ENCODE data around the gene SUN1. TPM values are rescaled to one million over a fixed set of nuclear protein-coding genes. Genes with fewer than 3 reads are reported as not detected.
"Not testable (repeated sequence)": the region's sequence is repeated elsewhere in the genome, so short reads cannot be mapped to it uniquely, and the experiment has no call there.

SUN1 gene
- total and polyA plus RNA-seq, 9 of the 15 experiments (the other 6 are each of a cell fraction or from before 2014, with no cell fraction given) = 36.8 to 132 (median 62.3) TPM

- not testable (repeated sequence) for H3K27me3 ChIP-seq (ENCODE audit: control insufficient read depth in 2 of 2, insufficient read depth in 2 of 2, low read length in 2 of 2); ATAC-seq; H3K9ac ChIP-seq (ENCODE audit: insufficient read depth in 1 of 2, low read depth in 2 of 2, low read length in 2 of 2); H3K27ac ChIP-seq (ENCODE audit: extremely low read depth, low read depth, low read length); H2AFZ ChIP-seq (ENCODE audit: low read depth, low read length); FAIRE-seq; H3K9me3 ChIP-seq (replicated peaks; ENCODE audit: control insufficient read depth, insufficient read depth, low read depth, low read length); H3K4me3 ChIP-seq; DNase-seq (ENCODE audit: extremely low read depth in 1 of 4, low spot score in 3 of 4); H3K4me2 ChIP-seq (ENCODE audit: insufficient read depth, low read length); H3K9me1 ChIP-seq (ENCODE audit: control insufficient read depth, insufficient read depth, low read length); BruUV-seq (replicated peaks); H4K20me1 ChIP-seq (replicated peaks; ENCODE audit: control insufficient read depth, insufficient read depth, low read length)
- in situ Hi-C loops (cut with MboI) (loop anchor here (5.0 kb wide), 1 partner anchor 85 kb away; no protein-coding TSS in a partner anchor), intact Hi-C loops (cut with micrococcal nuclease) (loop anchor here (1.0 to 5.0 kb wide), 4 partner anchors 40 to 145 kb away; partner anchors contain the start of genes DNAAF5, PRKAR1B and SUN1)
- CTCF ChIA-PET (ENCODE audit: low intra/inter-chr PET ratio) = interaction anchor here (1.5 kb wide), 1 partner anchor 87 kb away, joined by 13 read pairs; no protein-coding TSS in a partner anchor
- Histone ChIP-seq H3K36me3 (ENCODE audit: control insufficient read depth, insufficient read depth, low read length) (peaks cover 59% of the 10 kb centered on the region), H3K4me1 (replicated peaks in 1 of 2; ENCODE audit: control insufficient read depth in 2 of 2, insufficient read depth in 2 of 2, low read length in 2 of 2) (peaks cover 20 to 25% of the 10 kb centered on the region in 2 experiments), H3K79me2 (ENCODE audit: control insufficient read depth, insufficient read depth, low read length) (peaks cover 17% of the 10 kb centered on the region)
- 0 out of 2 replicates have a peak, but pooled peaks have one; percentile 29 for TF ChIP-seq SMARCA5 (IDR thresholded peaks at IDR 0.05)
- 98% methylated on average over 12 of the region's 19 CpGs for WGBS (ENCODE audit: insufficient coverage, low coverage, missing lambda C conversion rate)
- POLR2A ChIA-PET = interaction anchor here (2.8 kb wide), 1 partner anchor 13 kb away, joined by 9 read pairs; no protein-coding TSS in a partner anchor
Observed at GRCh38 chr7:872685-873084, 40.4 kb downstream of the SUN1 start.

DNA sequence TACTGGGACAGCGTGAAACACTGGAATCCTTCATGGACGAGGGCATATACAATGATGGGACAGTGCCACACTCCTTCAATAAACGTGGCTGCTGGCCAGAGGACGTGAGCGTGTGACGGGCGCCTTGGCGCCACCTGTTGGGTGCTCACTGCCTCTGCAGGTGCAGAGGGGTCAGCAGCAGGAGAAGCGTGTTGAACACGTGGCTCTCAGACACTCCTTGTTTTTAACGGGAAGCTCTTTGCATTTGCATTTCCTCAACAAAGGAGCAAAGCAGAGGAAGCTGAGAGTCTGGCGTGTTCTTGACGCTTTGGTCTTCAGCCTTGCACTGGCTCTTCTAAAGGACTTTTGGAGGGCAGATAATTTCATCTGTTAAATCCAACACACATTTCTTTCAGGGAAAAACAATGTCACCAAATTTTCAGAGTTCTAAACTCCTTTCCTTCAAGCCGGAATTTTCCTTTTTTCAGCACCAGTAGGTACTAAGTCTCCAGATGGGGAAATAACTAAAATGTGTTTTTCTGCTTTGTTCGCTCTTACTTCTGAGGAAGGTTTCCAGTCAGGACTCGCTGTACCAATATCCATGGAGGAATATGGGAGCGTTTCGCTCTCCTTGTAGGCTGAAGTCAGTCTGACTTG lies 41.2 kb downstream of the SUN1 start:
- Histone ChIP-seq H3K9me1 (ENCODE audit: control insufficient read depth, insufficient read depth, low read length) (no peaks in the 10 kb centered on the region), H3K4me1 (replicated peaks in 1 of 2; ENCODE audit: control insufficient read depth in 2 of 2, insufficient read depth in 2 of 2, low read length in 2 of 2) (peaks cover 27 to 29% of the 10 kb centered on the region in 2 experiments), H3K27me3 (ENCODE audit: control insufficient read depth in 2 of 2, insufficient read depth in 2 of 2, low read length in 2 of 2) (no peaks in the 10 kb centered on the region), H3K9me3 (replicated peaks; ENCODE audit: control insufficient read depth, insufficient read depth, low read depth, low read length) (peaks cover 2% of the 10 kb centered on the region; the same call in 1 of the 2 replicates), H3K9ac (ENCODE audit: insufficient read depth in 1 of 2, low read depth in 2 of 2, low read length in 2 of 2) (peak overlapping the region; percentile 15 to 59; a peak in 3 of 4 replicates), H4K20me1 (replicated peaks; ENCODE audit: control insufficient read depth, insufficient read depth, low read length) (peaks cover 6% of the 10 kb centered on the region), H2AFZ (ENCODE audit: low read depth, low read length) (peak overlapping the region; percentile 61), H3K27ac (ENCODE audit: extremely low read depth, low read depth, low read length) (peak overlapping the region; percentile 86), H3K36me3 (ENCODE audit: control insufficient read depth, insufficient read depth, low read length) (peaks cover 60% of the 10 kb centered on the region), H3K4me3 (no peak overlapping the region), H3K79me2 (ENCODE audit: control insufficient read depth, insufficient read depth, low read length) (peaks cover 25% of the 10 kb centered on the region), H3K4me2 (ENCODE audit: insufficient read depth, low read length) (peak overlapping the region; percentile 27; the same call in 1 of the 2 replicates)
- WGBS (ENCODE audit: insufficient coverage, low coverage, missing lambda C conversion rate) = 25% methylated on average over 18 of the region's 18 CpGs
- ChIA-PET CTCF (ENCODE audit: low intra/inter-chr PET ratio) (interaction anchor here (0.7 to 1.5 kb wide), 2 partner anchors 51 to 87 kb away, joined by 3 to 13 read pairs; no protein-coding TSS in a partner anchor), POLR2A (interaction anchor here (0.6 to 2.8 kb wide), 5 partner anchors 10 to 562 kb away, joined by 3 to 9 read pairs (median 4); no protein-coding TSS in a partner anchor)
- FAIRE-seq = peak; percentile 96
- TSS peak; percentile 45 for BruUV-seq (replicated peaks)
- in situ Hi-C loops (cut with MboI) (loop anchor here (5.0 kb wide), 1 partner anchor 86 kb away; no protein-coding TSS in a partner anchor), intact Hi-C loops (cut with micrococcal nuclease) (loop anchor here (1.0 to 5.0 kb wide), 4 partner anchors 41 to 146 kb away; partner anchors contain the start of genes DNAAF5, PRKAR1B and SUN1)
- peak; percentile 55 for ATAC-seq
- DNase-seq (ENCODE audit: extremely low read depth in 1 of 4, low spot score in 3 of 4) = peak; percentile 77 to 92 (median 83)
- TF ChIP-seq SMAD4 (CRISPR knock-in tag; conservative IDR thresholded peaks at IDR 0.05) (peak; percentile 50), USF1 (CRISPR knock-in tag; IDR thresholded peaks at IDR 0.05) (peak; percentile 90), NR3C1 (CRISPR knock-in tag; IDR thresholded peaks at IDR 0.05) (peak; percentile 94), FOXK1 (CRISPR knock-in tag; IDR thresholded peaks at IDR 0.05; ENCODE audit: borderline replicate concordance) (peak; percentile 99), NFIC (IDR thresholded peaks at IDR 0.05) (peak; percentile 87), RNF219 (CRISPR knock-in tag; IDR thresholded peaks at IDR 0.05) (no peak), TBL1XR1 (IDR thresholded peaks at IDR 0.05; ENCODE audit: low read length in 2 of 2) (peak in 1 of 2 experiments; percentile 39; a peak in 2 of 4 replicates)
- TF ChIP-seq, protein P1, sequence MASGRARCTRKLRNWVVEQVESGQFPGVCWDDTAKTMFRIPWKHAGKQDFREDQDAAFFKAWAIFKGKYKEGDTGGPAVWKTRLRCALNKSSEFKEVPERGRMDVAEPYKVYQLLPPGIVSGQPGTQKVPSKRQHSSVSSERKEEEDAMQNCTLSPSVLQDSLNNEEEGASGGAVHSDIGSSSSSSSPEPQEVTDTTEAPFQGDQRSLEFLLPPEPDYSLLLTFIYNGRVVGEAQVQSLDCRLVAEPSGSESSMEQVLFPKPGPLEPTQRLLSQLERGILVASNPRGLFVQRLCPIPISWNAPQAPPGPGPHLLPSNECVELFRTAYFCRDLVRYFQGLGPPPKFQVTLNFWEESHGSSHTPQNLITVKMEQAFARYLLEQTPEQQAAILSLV (tag; IDR thresholded peaks at IDR 0.05) = peak; percentile 29; the same call in 1 of the 2 replicates
